ENCODE results near the gene NAGS.

- TF ChIP-seq, protein P1, sequence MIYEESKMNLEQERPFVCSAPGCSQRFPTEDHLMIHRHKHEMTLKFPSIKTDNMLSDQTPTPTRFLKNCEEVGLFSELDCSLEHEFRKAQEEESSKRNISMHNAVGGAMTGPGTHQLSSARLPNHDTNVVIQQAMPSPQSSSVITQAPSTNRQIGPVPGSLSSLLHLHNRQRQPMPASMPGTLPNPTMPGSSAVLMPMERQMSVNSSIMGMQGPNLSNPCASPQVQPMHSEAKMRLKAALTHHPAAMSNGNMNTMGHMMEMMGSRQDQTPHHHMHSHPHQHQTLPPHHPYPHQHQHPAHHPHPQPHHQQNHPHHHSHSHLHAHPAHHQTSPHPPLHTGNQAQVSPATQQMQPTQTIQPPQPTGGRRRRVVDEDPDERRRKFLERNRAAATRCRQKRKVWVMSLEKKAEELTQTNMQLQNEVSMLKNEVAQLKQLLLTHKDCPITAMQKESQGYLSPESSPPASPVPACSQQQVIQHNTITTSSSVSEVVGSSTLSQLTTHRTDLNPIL (CRISPR knock-in tag; IDR thresholded peaks at IDR 0.05; ENCODE audit: low read depth) = no peak
- TF ChIP-seq ARNTL (CRISPR knock-in tag; IDR thresholded peaks at IDR 0.05; ENCODE audit: borderline replicate concordance, low read depth) = no peak
- TF ChIP-seq, protein P2, sequence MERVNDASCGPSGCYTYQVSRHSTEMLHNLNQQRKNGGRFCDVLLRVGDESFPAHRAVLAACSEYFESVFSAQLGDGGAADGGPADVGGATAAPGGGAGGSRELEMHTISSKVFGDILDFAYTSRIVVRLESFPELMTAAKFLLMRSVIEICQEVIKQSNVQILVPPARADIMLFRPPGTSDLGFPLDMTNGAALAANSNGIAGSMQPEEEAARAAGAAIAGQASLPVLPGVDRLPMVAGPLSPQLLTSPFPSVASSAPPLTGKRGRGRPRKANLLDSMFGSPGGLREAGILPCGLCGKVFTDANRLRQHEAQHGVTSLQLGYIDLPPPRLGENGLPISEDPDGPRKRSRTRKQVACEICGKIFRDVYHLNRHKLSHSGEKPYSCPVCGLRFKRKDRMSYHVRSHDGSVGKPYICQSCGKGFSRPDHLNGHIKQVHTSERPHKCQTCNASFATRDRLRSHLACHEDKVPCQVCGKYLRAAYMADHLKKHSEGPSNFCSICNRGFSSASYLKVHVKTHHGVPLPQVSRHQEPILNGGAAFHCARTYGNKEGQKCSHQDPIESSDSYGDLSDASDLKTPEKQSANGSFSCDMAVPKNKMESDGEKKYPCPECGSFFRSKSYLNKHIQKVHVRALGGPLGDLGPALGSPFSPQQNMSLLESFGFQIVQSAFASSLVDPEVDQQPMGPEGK (CRISPR knock-in tag; IDR thresholded peaks at IDR 0.05; ENCODE audit: borderline replicate concordance) = no peak
- TF ChIP-seq OSR1 (CRISPR knock-in tag; IDR thresholded peaks at IDR 0.05) = no peak
- TF ChIP-seq RARB (CRISPR knock-in tag; IDR thresholded peaks at IDR 0.05) = no peak
- no peak for TF ChIP-seq ZFP3 (CRISPR knock-in tag; IDR thresholded peaks at IDR 0.05)
- TF ChIP-seq ZNF8 (CRISPR knock-in tag; IDR thresholded peaks at IDR 0.05) = no peak
- TF ChIP-seq POU6F1 (CRISPR knock-in tag; IDR thresholded peaks at IDR 0.05; ENCODE audit: borderline replicate concordance, low read depth) = no peak
These were observed 6.7 kb downstream of the NAGS start for GRCh38 chr17:44010966-44011647.
